Smooth muscle cell (in vitro differentiated cells): Measurements from ENCODE around the gene STIM1. TPM values are rescaled to one million over a fixed set of nuclear protein-coding genes. Genes with fewer than 3 reads are reported as not detected.

Source experiments
- DNase-seq: peaks from one replicate; lab custom pipeline; 2025; ENCODE audit not compliant: unreplicated experiment; lab: John Stamatoyannopoulos, UW
- H2AFZ ChIP-seq: fragments of 200-600 bp; sonication (generic); 2 replicates; pipeline ENCODE4 v1.6.0; 2016; ENCODE audit warnings: antibody characterized with exemption, low read depth, mild to moderate bottlenecking
- H3F3A ChIP-seq: fragments of 200-600 bp; sonication (generic); 2 replicates; pipeline ENCODE4 v1.6.0; 2017; ENCODE audit warnings: antibody characterized with exemption, low read depth
- H3K27ac ChIP-seq: fragments of 200-600 bp; sonication (generic); 2 replicates; pipeline ENCODE4 v1.5.1; 2016; ENCODE audit warnings: low read depth, mild to moderate bottlenecking
- H3K27me3 ChIP-seq: fragments of 200-600 bp; sonication (generic); 2 replicates; pipeline ENCODE4 v1.6.1; 2016; ENCODE audit warnings: low read depth, mild to moderate bottlenecking
- H3K36me3 ChIP-seq: fragments of 200-600 bp; sonication (generic); 2 replicates; pipeline ENCODE4 v1.5.1; 2016; ENCODE audit warnings: low read depth
- H3K4me1 ChIP-seq: fragments of 200-600 bp; sonication (generic); 2 replicates; pipeline ENCODE4 v1.5.1; 2016; ENCODE audit warnings: low read depth
- H3K4me2 ChIP-seq: fragments of 200-600 bp; sonication (generic); 2 replicates; pipeline ENCODE4 v1.6.0; 2016; ENCODE audit warnings: mild to moderate bottlenecking
- H3K4me3 ChIP-seq: fragments of 200-600 bp; sonication (generic); 2 replicates; pipeline ENCODE4 v1.5.1; 2016; ENCODE audit warnings: mild to moderate bottlenecking
- H3K79me2 ChIP-seq: fragments of 200-600 bp; sonication (generic); 2 replicates; pipeline ENCODE4 v1.6.0; 2016; ENCODE audit warnings: low read depth, mild to moderate bottlenecking
- H3K9ac ChIP-seq: fragments of 200-600 bp; sonication (generic); 2 replicates; pipeline ENCODE4 v1.6.0; 2016; ENCODE audit warnings: low read depth
- H3K9me3 ChIP-seq: fragments of 200-600 bp; sonication (generic); replicated peaks from 2 replicates; pipeline ENCODE4 v1.5.1; 2016; ENCODE audit warnings: low read depth
- H4K20me1 ChIP-seq: fragments of 200-600 bp; sonication (generic); 2 replicates; pipeline ENCODE4 v1.6.0; 2016; ENCODE audit warnings: low read depth
- WGBS: methylation state at CpG from one replicate; pipeline ENCODE4 v1.1.7; 2016; ENCODE audit warnings: low lambda C conversion rate; 5-methylcytosine and 5-hydroxymethylcytosine counted together
- polyA plus RNA-seq: library from polyadenylated mRNA; unstranded; fragments of >200 nt; fragmentation: Nextera tagmentation; extraction: Ambion mirVana; gene quantifications from 2 replicates; pipeline ENCODE4 v1.2.1, GENCODE V29; 2016
- total RNA-seq: library from RNA; depleted of rRNA; stranded (reverse); fragments of >200 nt; gene quantifications from 2 replicates; pipeline ENCODE4 v1.2.3, GENCODE V29; 2014
- TF ChIP-seq, protein P1 (sequence below): fragments of 200-600 bp; sonication (generic); IDR thresholded peaks from 2 replicates; pipeline ENCODE4 v1.5.1; 2017; ENCODE audit warnings: borderline replicate concordance, mild to moderate bottlenecking, antibody characterized with exemption; ENCODE audit not compliant: insufficient read depth, poor library complexity, severe bottlenecking

Gene STIM1
- total and polyA plus RNA-seq, 2 experiments from 2014 or later = 15.3 to 31.5 TPM

DNA sequence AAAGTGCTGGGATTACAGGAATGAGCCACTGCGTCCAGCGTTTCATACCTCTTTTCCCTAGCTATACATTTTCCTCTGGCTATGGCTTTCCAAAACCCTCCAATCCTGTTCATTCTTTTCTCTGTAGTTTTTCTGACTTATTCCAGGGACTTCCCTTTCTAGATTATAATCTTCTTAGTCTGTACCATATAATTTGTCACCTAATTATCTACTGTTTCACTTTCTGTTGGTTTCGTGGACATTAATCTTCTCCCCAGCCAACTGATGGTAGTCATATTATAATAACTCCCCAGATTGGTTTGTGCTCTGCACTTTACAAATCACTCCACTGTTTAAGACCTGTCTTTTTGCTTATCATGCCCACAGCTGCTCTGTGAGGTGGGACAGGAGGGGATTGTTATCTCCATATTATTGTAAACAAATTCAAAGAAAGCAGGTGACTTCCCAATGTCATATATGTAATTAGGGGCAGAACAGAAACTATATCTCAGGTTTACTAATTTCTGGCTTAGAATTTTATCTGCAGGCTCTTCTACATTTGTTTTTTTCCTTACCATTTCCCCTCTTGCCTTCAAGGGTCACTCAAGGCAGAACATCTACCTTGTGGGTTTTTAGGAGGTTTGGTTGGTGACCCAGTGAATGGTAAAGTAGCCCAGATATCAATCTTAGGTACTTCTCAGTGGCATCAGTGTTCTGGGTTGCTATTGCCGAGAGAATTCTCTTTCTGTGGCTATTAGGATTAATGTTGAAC, 23.9 kb downstream of the STIM1 start:
- no peak for DNase-seq
- no peak overlapping the region for H3K4me2 ChIP-seq
- peaks cover 56% of the 10 kb centered on the region for H4K20me1 ChIP-seq
- no peaks in the 10 kb centered on the region for H3K9me3 ChIP-seq
- 58% methylated on average over 4 of the region's 4 CpGs for WGBS
- H3K4me1 ChIP-seq = peaks cover 14% of the 10 kb centered on the region
- H3K79me2 ChIP-seq = peaks cover 42% of the 10 kb centered on the region
- H3K36me3 ChIP-seq = no peaks in the 10 kb centered on the region
- TF ChIP-seq, protein P1, sequence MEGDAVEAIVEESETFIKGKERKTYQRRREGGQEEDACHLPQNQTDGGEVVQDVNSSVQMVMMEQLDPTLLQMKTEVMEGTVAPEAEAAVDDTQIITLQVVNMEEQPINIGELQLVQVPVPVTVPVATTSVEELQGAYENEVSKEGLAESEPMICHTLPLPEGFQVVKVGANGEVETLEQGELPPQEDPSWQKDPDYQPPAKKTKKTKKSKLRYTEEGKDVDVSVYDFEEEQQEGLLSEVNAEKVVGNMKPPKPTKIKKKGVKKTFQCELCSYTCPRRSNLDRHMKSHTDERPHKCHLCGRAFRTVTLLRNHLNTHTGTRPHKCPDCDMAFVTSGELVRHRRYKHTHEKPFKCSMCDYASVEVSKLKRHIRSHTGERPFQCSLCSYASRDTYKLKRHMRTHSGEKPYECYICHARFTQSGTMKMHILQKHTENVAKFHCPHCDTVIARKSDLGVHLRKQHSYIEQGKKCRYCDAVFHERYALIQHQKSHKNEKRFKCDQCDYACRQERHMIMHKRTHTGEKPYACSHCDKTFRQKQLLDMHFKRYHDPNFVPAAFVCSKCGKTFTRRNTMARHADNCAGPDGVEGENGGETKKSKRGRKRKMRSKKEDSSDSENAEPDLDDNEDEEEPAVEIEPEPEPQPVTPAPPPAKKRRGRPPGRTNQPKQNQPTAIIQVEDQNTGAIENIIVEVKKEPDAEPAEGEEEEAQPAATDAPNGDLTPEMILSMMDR = no peak
- H3K9ac ChIP-seq = no peak overlapping the region
- no peaks in the 10 kb centered on the region for H3K27me3 ChIP-seq
- H3K27ac ChIP-seq = no peak overlapping the region
- no peak overlapping the region for H3K4me3 ChIP-seq
- no peaks in the 10 kb centered on the region for H3F3A ChIP-seq
- no peak overlapping the region for H2AFZ ChIP-seq

DNA sequence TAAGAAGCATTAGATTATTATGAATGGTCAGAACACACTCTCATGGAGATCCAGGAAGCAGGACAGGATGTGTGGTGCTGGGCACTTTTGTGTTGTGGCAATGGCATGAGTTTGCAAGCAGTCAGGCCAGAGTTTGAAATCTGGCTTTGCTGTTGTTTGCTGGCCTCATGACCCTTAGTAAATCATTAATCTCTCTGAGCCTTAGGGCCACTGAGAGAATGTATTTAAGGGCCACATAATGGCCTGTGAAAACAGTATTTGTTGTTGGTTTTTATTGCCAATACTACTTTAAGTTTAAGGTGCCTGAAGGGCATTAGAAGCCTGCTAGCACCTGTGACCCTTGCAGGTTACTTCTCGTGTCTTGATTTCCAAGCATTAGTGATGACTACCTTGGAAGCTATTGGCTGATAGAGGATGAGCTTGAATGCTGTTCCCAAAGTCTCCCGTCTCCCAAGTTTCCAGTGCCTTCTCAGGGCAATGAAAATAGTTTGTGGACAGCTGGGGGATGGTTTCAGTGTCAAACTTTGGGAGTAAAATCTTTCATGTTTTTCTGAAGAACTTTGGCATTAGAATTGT, 24.6 kb downstream of the STIM1 start:
- Histone ChIP-seq H3K27me3 (no peaks in the 10 kb centered on the region), H3F3A (no peaks in the 10 kb centered on the region), H3K4me3 (no peak overlapping the region), H3K4me1 (peaks cover 14% of the 10 kb centered on the region), H2AFZ (no peak overlapping the region), H3K27ac (no peak overlapping the region), H4K20me1 (peaks cover 54% of the 10 kb centered on the region), H3K4me2 (no peak overlapping the region), H3K9ac (no peak overlapping the region), H3K9me3 (no peaks in the 10 kb centered on the region), H3K79me2 (peaks cover 42% of the 10 kb centered on the region), H3K36me3 (no peaks in the 10 kb centered on the region)
- WGBS = 83% methylated on average over 2 of the region's 2 CpGs
- DNase-seq = no peak
- TF ChIP-seq, protein P1 = no peak

DNA sequence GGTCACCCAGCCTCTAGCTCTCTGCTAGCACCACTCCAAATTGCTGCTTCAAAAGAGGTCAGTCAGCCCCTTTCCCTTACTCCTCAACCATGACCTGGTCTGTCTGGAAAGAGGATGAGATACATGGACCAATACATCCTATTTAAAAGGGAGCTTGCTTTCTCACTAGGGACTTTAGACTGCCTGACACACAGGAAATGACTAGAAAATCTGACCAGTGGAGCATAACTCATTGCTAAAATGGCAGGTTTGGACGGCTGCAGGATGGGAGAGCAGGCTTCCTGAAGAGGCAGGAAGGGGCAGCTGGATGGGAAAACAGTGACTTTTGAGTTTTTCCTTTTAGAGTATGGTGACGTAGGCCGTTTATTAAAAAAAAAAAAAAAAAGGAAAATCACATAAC, 25.3 kb downstream of the STIM1 start:
- Histone ChIP-seq H2AFZ (no peak overlapping the region), H3K4me3 (no peak overlapping the region), H3K36me3 (no peaks in the 10 kb centered on the region), H4K20me1 (peaks cover 52% of the 10 kb centered on the region), H3F3A (no peaks in the 10 kb centered on the region), H3K4me1 (peaks cover 14% of the 10 kb centered on the region), H3K4me2 (no peak overlapping the region), H3K9me3 (no peaks in the 10 kb centered on the region), H3K27me3 (no peaks in the 10 kb centered on the region), H3K9ac (no peak overlapping the region), H3K79me2 (peaks cover 40% of the 10 kb centered on the region), H3K27ac (no peak overlapping the region)
- TF ChIP-seq, protein P1 = no peak
- no peak for DNase-seq
- 71% methylated on average over 3 of the region's 3 CpGs for WGBS

DNA sequence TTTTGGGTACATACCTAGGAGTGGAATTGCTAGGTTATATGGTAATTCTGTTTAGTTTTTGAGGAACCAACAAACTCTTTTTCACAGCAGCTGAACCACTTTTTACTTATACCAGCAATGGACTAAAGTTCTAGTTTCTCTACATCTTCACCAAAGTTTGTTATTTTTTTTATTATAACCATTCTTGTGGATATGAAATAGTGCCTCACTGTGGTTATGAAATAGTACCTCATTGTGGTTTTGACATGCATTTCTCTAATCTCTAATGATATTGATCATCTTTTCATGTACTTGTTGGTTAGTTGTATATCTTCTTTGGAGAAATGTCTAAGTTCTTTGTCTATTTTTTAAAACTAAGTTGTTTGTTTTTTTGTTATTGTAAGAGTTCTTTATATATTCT, 27.2 kb downstream of the STIM1 start:
- no peak overlapping the region for H2AFZ ChIP-seq
- H3K27me3 ChIP-seq = no peaks in the 10 kb centered on the region
- no peaks in the 10 kb centered on the region for H3K9me3 ChIP-seq
- H3K4me3 ChIP-seq = no peak overlapping the region
- no peak overlapping the region for H3K27ac ChIP-seq
- H4K20me1 ChIP-seq = peaks cover 43% of the 10 kb centered on the region
- H3K36me3 ChIP-seq = no peaks in the 10 kb centered on the region
- peaks cover 5% of the 10 kb centered on the region for H3K4me1 ChIP-seq
- TF ChIP-seq, protein P1 = no peak
- H3K9ac ChIP-seq = no peak overlapping the region
- DNase-seq = no peak
- H3K79me2 ChIP-seq = peaks cover 28% of the 10 kb centered on the region
- no peaks in the 10 kb centered on the region for H3F3A ChIP-seq
- no peak overlapping the region for H3K4me2 ChIP-seq
